NAMALWA (cell line): ENCODE data around the gene GRSF1.
"Not testable (repeated sequence)": the region's sequence is repeated elsewhere in the genome, so short reads cannot be mapped to it uniquely, and the experiment has no call there.

Source experiments
- DNase-seq: peaks from one replicate; pipeline ENCODE4 v3.0.0-alpha.2; 2015; ENCODE audit warnings: low spot score

The GRSF1 gene, protein sequence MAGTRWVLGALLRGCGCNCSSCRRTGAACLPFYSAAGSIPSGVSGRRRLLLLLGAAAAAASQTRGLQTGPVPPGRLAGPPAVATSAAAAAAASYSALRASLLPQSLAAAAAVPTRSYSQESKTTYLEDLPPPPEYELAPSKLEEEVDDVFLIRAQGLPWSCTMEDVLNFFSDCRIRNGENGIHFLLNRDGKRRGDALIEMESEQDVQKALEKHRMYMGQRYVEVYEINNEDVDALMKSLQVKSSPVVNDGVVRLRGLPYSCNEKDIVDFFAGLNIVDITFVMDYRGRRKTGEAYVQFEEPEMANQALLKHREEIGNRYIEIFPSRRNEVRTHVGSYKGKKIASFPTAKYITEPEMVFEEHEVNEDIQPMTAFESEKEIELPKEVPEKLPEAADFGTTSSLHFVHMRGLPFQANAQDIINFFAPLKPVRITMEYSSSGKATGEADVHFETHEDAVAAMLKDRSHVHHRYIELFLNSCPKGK

DNA sequence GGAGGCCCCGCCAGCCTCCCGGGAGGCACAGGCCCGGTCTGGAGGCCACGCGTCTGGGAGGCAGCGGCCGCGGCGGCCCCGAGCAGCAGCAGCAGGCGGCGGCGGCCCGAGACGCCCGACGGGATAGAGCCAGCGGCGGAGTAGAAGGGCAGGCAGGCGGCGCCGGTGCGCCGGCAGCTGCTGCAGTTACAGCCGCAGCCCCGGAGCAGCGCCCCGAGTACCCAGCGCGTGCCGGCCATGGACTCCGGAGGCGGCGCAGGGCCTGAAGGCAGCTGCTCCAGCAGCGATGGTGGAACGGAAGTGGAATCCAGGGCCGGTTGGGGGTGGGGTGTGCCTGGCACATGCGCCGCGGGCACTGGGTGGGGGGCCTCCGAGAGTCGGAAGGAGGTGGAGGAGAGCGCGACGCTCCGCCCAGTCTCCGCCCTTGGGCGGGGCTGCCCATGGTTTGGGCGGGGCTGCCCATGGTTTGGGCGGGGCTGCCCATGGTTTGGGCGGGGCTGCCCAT is at the start of gene GRSF1:
GRSF1 (minus strand) TSS at position 302 of the 505 bp plus-strand sequence; CDS start at position 239, 63 bp downstream.
- peak; percentile 93 for DNase-seq

DNA sequence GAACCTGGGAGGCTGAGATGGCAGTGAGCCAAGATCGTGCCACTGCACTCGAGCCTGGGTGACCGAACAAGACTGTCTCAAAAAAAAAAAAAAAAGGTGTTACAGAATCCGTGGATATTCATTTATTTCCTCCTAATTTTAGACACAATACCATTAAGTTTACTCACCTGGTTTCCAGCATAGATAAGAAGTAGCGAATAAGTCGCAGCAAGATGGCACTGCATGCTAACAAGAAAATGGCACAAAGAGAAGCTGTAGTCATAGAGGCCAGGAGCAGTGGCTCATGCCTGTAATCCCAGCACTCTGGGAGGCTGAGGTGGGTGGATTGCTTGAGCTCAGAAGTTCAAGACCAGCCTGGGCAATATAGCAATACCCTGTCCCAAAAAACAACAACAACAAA is 45.5 kb upstream of the GRSF1 start:
- DNase-seq: no peak

DNA sequence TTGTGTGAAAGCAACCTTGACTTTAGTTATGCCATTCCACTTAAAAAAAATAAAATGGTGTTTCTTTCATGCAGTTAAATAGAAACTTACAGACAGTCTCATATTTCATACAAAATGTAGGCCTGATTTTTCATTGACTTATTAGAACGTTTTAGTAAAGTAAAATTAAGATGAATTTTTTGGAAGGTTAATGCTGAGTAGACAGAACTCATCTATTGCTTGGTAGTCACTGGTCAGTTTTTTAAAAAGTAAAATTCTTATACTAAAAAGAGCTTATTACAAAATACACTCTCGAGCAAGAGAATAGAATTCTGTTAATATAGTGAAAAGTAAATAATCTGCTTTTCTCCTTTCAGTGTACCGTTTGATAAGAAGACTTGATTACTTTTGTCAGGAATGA is 41.0 kb upstream of the GRSF1 start:
- no peak for DNase-seq

DNA sequence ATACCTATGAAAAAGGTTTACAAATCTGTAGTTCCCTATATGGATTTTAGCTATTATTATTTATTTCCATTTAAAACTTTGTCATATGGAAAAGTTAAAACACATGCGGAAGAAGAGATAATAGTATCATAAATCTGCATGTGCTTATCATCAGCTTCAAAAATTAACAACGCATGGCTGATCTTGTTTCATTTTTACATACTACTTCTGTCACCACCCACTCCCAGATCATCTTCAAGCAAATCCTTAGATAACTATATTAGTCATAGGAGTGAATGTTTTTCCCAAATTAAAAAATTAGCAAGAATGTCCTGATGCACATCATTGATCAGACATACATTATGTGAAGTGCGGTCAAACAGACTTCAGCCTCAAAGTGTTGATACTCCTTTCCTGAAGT is 37.9 kb upstream of the GRSF1 start:
- no peak for DNase-seq

DNA sequence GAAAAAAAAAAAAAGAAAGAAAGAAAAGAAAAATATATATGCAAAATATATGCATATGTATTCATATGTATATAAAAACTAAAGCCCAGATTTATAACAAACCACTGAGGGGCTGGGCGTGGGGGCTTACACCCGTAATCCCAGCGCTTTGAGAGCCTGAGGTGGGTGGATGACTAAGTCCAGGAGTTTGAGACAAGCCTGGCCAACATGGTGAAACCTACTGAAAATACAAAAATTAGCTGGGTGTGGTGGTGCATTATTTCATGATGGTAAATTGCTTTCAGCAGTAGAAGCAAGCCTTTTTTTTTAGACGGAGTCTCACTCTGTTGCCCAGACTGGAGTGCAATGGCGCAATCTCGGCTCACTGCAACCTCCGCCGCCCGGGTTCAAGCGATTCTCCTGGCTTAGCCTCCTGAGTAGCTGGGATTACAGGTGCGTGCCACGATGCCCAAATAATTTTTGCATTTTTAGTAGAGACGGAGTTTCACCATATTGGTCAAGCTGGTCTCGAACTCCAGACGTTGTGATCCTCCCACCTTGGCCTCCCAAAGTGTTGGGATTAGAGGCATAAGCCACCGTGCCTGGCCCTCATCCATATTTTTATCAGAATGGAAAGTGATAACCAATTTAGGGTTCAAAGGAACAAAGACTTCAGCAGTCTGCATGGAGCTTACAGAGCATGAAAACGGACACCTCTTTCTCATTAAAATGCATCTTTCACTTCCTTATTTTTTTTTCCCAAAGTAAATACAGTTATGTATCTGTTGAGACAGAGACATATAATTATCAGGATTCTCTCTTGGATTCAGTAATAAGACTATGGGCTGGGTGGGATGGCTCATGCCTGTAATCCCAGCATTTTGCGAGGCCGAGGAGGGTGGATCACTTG is 34.8 kb upstream of the GRSF1 start:
- DNase-seq: peak; percentile 57

DNA sequence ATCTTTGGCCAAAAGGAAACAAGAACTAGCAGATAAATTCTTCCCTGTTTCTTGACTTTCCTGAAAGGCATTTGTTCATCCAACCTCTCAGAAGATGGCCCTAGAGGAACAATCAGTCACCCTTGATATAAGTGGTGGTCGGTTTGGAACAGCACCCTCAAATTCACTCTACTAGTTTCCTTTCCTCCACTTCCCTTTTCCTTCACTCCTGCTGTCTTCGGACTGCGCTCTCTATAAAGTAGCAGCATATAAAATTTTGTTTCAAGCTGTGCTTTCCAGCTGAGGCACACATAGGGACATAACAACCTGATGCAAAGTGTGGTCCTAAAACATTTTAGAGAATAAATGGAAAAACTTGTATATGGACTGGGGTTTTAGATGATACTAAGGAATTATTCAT is 33.5 kb upstream of the GRSF1 start:
- DNase-seq: no peak

DNA sequence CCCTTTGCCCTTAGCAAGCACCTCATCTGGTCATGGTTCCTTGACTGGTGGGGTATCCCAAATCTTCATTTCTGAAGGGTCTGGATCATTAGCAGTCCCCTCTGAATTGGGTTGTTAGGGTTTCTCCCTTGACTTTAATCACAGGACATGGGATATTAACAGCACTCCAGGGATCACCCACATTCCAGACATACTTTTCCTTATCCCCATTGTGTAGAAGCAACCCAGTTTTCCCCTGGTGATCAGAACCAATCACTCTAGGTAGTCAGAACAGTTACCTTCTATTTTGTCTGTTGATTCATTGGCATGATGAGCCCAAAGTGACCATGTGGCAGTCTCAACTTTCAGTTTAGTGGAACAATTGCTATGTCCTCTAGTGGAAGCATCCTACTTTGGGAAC is 29.1 kb upstream of the GRSF1 start:
- DNase-seq: no peak

DNA sequence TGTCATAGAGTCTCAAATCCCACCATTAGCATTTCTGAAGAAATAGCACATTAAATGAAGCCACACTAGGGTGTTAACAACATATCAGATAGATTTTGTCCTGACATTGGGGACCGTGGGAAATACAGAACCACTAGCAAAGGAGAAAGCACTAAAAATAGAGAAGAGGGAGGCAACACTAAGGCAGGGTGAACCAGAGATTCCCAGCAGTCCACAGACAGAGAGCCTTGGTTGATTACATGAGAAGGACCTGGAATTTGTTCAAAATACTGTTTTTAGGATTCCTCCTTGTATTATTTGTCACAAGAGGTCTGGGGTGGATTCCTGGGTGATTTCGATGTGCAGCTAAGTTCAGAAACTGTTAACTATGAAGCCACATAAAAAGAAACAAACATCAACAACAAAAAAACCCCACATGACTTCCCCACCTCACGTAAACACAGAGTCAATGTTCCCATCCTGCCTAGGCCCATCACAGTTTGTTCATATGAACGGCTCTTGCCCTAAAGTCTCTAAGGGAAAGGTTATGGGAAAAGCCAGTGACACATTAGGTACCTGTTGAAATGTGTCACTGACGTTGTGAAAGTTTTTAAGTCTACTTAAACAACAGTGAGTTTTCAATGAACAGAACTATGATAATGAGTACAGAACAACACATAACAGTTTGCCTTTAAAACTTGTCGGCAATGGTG is 23.6 kb upstream of the GRSF1 start:
- DNase-seq: no peak

DNA sequence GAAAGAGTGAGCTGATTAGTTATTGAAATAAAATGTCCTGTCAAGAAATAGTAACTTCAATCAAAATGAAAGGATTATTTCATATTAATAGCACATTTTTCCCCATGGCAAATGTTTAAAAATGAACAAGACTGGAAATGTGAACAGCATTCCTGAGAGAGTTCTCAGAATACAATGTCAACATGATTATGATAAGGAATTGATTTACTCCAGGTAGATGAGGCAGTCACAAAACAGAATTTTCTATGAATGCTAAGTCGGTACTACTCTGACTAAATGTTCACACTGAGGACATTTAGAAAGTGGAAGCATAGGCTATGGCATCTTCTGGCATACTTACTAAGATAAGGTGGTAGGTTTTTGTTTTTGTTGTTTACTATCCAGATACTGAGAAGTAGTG is 19.4 kb upstream of the GRSF1 start:
- DNase-seq: no peak

DNA sequence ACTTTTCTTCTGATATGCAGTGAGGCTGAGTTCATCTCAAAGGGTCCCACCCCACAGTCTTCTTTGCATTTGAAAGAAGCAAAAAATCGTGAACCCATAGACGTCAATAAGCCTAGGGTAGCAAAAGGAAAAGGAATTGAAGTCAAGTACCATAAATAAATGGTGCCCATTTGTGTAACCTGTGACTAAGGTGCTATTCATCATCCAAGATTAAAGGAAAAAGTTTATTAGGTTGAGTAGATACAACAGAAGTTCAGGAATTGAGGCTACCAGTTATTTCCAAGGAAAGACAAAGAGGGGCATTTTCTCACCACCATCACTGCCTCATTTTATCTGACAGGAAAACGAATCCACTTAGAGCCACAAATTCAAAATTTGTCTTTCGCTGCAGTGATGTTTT is 18.8 kb upstream of the GRSF1 start:
- no peak for DNase-seq

DNA sequence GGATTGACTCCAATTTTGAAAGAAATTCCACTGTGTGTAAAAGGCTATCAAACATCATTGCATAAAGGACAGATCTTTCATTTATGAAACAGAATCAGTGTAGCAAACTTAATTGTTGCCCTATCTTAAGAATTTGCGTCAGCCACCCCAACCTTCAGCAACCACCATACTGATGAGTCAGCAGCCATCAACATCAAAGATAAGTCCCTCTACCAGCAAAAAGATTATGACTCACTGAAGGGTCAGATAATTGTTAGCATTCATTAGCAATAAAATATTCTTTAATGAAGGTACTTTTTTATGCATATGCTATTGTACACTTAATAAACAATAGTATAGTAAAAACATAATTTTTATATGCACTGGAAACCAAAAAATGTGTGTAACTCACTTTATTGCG is 15.8 kb upstream of the GRSF1 start:
- no peak for DNase-seq

DNA sequence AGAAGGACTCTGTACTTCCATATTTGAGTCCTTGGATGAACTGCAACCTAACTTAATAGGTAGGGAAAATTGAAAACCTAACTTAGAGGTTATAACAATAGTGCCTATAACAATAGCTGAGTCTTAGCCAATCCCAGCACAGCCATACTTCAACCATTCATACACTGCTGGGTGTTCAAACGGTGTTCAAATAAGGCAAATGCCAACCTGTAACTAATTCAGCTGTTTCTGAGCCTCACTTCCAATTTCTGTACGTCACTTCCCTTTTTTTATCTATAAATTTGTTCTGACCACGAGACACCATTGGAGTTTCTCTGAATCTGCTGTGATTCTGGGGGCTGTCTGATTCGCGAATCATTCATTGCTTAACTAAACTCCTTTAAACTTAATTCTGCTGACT is 9.6 kb upstream of the GRSF1 start:
- peak; percentile 29 for DNase-seq

DNA sequence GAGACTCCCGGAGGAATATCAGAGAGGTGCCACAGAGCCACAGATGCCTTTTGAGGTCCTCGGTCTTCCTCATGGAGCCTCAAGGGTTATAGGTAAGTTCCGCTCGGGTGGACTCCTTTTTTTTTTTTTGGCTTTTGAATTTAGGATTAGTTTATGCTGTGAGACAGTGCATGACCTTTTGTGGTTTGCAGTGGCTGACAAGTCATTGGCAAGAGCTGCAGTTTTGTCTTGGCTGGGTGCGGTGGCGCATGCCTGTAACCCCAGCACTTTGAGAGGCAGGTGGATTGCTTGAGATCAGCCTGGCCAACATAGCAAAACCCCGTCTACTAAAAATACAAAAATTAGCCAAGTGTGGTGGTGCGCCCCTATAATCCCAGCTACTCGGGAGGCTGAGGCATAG is 4.5 kb upstream of the GRSF1 start:
- peak; percentile 74 for DNase-seq

DNA sequence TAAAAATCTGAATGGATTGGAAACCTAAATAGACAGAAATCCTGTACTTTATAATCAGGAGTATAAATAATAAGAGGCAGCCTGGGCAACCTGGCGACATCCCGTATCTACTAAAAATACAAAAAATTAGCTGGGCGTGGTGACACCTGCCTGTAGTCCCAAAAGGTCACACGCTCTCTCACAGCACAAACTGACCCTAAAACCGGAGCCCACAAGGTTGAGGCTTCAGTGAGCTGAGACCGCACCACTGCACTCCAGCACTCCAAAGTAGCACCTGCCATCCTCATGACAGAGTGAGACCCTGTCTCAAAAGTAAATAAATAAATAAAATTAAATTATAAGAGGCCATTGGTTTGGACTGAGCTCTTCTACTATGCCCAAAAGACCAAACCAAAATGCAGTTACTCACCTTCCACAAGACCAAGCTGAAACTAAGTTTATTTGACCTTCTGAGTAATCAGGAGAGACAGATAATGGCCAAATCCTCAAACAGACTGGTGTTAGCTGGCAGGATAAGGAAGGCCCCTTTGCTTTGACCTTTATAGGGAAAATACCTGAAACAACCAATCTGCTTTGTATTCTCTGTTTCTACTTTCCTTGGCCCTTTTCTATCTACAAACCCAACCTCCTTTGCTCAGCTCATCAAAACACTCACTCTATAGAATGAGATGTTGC is 3.2 kb upstream of the GRSF1 start:
- DNase-seq: peak; percentile 60

DNA sequence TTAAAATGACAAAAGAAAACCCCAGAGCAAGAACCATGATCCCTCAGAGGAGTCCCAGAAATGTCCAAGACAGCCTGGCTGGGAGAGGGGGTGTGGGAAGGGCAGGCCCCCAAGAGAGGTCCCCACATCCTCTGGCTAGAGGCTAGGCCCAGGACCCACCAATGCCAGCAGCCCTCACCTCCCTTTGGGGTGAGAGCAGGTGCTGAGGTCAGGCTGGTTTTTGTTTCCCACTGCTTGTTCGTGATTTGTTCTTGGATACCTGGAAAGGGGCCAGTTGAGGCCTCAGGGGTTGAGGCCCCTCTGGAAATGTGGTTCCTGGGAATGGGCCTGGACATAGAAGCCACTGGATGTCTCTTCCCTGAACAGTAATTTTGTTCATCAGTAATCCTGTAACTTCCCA is 2.3 kb upstream of the GRSF1 start:
- DNase-seq: no peak

DNA sequence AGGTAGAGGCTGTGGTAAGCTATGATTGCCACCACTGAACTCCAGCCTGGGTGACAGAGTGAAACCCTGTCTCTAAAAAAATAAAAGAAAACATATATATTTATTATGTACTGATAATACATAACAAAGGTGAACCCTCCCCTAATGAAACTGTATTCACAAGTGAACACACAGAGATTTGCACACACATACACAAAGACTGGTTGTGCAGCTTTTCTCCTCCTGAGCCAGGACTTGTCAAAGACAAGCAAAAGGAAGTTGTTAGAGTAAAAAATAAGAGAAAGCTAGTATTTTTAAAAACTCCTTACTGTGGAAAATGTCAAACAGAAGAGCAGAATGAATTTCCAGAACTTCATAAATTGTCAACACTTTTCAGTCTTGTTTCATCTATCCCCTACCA is 1.5 kb upstream of the GRSF1 start:
- no peak for DNase-seq

DNA sequence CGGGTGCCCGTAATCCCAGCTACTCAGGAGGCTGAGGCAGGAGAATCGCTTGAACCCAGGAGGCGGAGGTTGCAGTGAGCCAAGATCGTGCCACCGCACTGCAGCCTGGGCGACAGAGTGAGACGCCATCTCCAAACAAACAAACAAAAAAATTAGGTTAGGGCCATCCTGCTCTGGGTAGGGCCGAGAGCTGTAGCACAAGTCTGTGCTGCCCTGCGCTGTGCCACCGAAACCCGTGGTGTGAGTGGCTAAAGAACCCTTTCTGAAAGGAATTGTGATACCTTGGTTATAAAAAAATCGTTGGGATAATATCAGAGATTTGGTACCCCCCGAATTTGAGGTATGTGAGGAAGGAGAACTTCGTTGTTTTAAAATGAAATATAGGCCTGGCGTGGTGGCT is 941 bp upstream of the GRSF1 start:
- not testable (repeated sequence) for DNase-seq

DNA sequence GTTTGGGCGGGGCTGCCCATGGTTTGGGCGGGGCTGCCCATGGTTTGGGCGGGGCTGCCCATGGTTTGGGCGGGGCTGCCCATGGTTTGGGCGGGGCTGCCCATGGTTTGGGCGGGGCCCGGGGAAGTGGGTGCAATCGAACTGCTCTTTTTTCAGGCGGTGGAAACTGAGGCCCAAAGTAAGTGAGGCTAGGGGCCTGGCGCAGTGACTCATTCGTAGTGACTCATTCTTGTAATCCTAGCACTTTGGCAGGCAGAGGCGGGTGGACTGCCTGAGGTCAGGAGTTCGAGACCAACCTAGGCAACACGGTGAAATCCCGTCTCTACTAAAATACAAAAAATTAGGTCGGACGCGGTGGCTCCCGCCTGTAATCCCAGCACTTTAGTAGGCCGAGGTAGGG is 447 bp upstream of the GRSF1 start:
- DNase-seq: peak; percentile 47

DNA sequence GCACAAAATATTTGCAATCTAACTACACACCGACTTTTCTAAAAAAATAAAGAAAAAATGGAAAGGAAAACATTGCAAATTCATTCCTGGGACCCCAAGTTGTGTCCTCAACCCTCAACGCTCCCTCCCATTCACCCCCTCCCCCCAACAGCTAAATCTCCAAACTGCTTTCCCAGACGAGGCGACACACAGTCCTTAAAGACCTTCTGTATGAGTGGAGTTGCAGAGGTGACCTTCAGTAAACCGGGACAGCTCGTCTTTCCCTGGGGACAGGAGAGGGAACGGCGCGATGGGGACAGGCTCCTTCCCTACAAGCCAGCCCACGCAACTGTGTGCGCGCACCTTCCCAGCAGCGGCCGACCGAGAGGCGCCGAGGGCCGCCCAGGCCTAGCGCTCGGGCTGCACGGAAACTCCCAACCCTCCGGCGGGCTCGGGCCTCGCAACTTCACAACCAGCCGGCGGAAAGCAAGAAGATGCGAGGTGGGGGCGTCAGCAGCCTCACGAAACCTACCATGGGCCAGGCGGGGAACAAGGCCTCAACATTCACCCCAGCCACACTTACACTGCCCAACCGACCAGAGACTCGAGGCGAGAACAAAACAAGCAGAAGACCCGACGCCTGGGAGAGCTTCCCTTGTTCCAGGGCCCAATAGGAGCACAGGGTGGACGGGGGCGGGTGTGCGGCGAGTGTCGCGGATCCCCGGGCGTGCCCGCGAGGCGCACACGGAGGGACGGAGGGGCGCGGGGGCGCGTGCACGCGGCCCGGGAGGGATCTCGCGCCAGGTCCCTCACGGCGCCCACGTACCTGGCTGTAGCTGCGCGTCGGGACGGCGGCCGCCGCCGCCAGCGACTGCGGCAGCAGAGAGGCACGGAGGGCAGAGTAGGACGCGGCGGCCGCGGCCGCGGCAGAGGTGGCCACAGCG is 763 bp downstream of the GRSF1 start:
- peak; percentile 70 for DNase-seq

DNA sequence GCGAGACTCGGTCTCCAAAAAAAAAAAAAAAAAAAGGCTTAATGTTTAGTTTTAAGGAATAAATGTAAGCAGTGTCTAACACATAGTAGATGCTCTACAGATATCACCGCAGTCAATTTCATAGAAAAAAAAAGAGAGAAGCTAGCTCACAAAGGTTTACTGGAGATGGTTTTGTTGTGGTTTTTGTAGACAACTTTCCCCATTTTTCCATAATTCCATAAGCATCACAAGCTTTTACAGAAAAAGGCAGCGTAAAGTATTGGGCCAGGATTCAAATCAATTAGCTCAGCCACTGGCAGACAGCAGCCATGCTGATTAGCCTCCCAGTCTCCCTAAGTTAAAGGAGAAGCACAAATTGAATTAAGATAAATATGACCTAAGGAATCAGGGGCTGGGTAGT is 1.5 kb downstream of the GRSF1 start:
- DNase-seq: no peak

DNA sequence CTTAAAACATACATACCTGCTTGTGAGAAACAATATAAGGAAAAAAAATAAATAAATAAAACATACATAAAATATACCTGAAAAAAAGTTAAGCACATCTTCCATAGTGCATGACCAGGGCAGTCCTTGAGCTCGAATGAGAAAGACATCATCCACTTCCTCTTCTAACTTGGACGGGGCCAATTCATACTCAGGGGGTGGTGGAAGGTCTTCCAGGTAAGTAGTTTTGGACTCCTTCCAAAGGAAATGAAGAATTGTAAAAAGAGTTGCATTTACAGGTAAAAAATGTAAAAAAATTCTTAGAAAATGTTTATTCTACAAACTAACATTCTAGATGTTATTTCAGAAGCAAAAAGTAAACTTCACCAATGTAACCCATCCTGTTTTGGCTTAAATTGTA is 3.6 kb downstream of the GRSF1 start:
- no peak for DNase-seq
